AML-193 (cell line): Measurements from ENCODE around the gene CD82.
A peak's percentile ranks its signal among the peaks of the same experiment; 100 is the strongest.

Experiments used
- DNase-seq, 2 experiments: peaks; one replicate each; lab custom pipeline; 2025; lab: John Stamatoyannopoulos, UW

CD82 gene

GRCh38 chr11:44565211-44565952 lies at the start of gene CD82:
CD82 (plus strand) TSS chr11:44565663; CDS start chr11:44594663, 29,000 bp downstream.
- peak; percentile 92 to 93 for DNase-seq

- DNase-seq: no peak
Measured at GRCh38 chr11:44516688-44517507, 48.6 kb upstream of the CD82 start.

- no peak for DNase-seq
Measured at GRCh38 chr11:44517541-44517940, 47.9 kb upstream of the CD82 start.

GRCh38 chr11:44518968-44519550 lies 46.4 kb upstream of the CD82 start:
- no peak for DNase-seq

GRCh38 chr11:44519989-44520737 lies 45.3 kb upstream of the CD82 start:
- DNase-seq: no peak

- no peak for DNase-seq
Measured at GRCh38 chr11:44521148-44521547, 44.3 kb upstream of the CD82 start.

GRCh38 chr11:44522294-44522693 lies 43.2 kb upstream of the CD82 start:
- no peak for DNase-seq

- no peak for DNase-seq
Measured at GRCh38 chr11:44524346-44524745, 41.1 kb upstream of the CD82 start.

GRCh38 chr11:44524751-44525201 lies 40.7 kb upstream of the CD82 start:
- DNase-seq: no peak

GRCh38 chr11:44525473-44526252 lies 39.8 kb upstream of the CD82 start:
- no peak for DNase-seq

GRCh38 chr11:44526438-44526837 lies 39.0 kb upstream of the CD82 start:
- DNase-seq: no peak

- DNase-seq: no peak
Measured at GRCh38 chr11:44527476-44527875, 38.0 kb upstream of the CD82 start.

GRCh38 chr11:44528103-44528502 lies 37.4 kb upstream of the CD82 start:
- DNase-seq: no peak

GRCh38 chr11:44528581-44528980 lies 36.9 kb upstream of the CD82 start:
- DNase-seq: no peak

GRCh38 chr11:44529895-44530412 lies 35.5 kb upstream of the CD82 start:
- peak; percentile 14 to 15 for DNase-seq

- DNase-seq: peak; percentile 11 to 13
Measured at GRCh38 chr11:44530413-44531115, 34.9 kb upstream of the CD82 start.

- no peak for DNase-seq
Measured at GRCh38 chr11:44531116-44531504, 34.4 kb upstream of the CD82 start.

- DNase-seq: no peak
Measured at GRCh38 chr11:44531636-44532035, 33.8 kb upstream of the CD82 start.

- DNase-seq: no peak
Measured at GRCh38 chr11:44532809-44533208, 32.7 kb upstream of the CD82 start.

- no peak for DNase-seq
Measured at GRCh38 chr11:44533921-44534711, 31.3 kb upstream of the CD82 start.
